Activated CD4-positive, alpha-beta T cell treated with anti-CD3 and anti-CD28 coated beads, Interleukin-2, amount 50 U/mL, for 24 hours (primary cell): ENCODE measurements around the gene SETD1A.
A peak's percentile ranks its signal among the peaks of the same experiment; 100 is the strongest.

ENCODE experiments used
- DNase-seq, 2 donors: peaks; one replicate each; pipeline ENCODE4 v3.0.0-alpha.2; 2020; ENCODE audit warnings: low read depth in 1 of 2, low spot score in 1 of 2

SETD1A gene

DNA sequence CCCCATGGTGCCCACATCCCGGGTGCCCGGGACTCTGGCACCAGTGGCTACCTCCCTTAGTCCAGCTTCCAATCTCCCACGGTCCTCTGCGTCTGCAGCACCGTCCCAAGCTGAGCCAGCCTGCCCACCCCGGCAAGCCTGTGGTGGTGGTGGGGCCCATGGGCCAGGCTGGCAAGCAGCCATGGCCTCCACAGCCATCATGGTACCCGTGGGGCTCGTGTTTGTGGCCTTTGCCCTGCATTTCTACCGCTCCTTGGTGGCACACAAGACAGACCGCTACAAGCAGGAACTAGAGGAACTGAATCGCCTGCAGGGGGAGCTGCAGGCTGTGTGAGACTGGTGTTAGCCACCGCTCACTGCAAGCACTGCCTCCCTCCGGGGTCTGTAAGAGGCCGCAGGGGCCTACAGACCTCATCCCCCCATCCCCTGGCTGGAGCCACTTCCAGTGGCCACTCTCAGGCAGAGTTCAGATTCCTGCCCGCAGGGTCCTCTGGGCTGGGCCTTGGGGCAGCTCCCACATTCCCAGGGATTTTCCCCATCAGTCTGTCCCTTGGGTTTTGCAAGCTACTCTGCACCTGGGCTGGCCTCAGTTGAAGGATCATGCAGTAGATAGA is 3.9 kb upstream of the SETD1A start:
- peak; percentile 32 to 37 for DNase-seq

GRCh38 chr16:30954993-30955392 is 2.6 kb upstream of the SETD1A start:
- no peak for DNase-seq

DNA sequence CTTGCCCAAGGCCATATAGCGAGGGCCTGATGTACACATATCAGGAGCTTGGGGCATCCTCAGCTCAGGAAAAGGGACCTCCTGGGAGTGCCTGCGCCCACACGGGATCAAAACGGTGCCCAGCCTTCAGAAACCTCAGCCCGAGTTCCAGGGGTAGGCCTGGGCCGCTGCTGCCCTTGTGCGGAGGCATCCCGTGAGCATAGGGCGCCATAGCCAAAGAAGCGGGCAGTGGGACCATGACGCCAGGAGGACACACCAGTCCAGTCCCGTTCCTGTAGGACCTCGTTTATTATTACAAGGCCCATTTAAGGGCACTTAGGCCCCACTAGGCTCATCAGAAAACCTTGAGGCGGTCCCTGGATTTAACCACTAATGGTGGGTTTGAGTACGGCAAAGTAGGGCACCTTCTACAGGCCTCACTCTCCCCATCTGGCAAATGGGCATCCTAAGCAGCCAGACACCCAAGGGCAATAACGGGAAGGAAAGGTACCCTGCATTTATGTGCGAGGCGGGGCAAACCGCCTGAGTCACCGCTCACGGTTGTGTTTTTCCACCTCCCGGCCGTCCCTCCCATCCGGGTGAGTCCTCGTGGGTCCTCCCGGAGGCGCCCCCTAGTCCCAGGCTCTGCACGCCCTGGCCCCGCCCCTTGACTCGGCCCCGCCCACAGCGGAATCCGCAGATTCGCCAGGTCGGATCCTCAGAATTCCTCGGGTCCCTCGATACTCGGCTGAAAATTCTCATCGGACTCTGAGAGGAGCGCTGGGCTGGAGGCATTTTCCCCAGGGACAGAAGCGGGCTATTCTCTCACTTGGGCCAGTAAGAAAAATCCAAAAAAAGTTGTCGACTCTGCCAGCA is 726 bp upstream of the SETD1A start:
- peak; percentile 85 to 90 for DNase-seq

- peak in 1 of 2 donors; percentile 21 for DNase-seq
Measured at GRCh38 chr16:30958175-30959079, 873 bp downstream of the SETD1A start.

GRCh38 chr16:30961384-30961783 is 3.8 kb downstream of the SETD1A start:
- no peak for DNase-seq

GRCh38 chr16:30963925-30964511 is 6.5 kb downstream of the SETD1A start:
- DNase-seq, result no peak

DNA sequence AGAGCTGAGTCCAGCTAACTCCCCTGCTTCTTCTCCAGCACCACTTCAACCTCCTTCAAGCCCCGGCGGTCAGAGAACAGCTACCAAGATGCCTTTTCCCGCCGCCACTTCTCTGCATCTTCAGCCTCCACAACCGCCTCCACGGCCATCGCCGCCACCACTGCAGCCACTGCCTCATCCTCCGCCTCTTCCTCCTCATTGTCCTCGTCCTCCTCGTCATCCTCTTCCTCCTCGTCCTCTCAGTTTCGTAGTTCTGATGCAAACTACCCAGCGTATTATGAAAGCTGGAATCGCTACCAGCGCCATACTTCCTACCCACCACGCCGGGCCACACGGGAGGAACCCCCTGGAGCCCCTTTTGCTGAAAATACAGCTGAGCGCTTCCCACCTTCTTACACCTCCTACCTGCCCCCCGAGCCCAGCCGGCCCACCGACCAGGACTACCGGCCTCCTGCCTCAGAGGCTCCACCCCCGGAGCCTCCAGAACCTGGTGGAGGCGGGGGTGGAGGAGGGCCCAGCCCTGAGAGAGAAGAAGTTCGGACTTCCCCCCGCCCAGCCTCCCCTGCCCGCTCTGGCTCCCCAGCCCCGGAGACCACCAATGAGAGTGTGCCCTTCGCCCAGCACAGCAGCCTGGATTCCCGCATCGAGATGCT is 7.1 kb downstream of the SETD1A start:
- DNase-seq, result no peak

DNA sequence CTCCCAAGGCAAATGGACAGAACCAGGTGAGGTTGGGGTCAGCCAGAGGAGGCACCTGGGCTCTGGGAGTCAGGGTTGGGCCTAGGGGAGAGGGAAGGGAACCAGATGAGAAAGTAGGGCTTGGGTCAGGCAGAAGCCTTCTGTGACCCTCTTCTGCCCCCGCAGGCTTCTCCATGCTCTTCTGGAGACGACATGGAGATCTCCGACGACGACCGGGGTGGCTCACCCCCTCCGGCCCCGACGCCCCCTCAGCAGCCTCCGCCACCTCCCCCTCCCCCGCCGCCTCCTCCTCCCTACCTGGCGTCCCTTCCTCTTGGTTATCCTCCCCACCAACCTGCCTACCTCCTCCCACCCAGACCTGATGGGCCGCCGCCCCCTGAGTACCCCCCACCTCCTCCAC is 7.9 kb downstream of the SETD1A start:
- DNase-seq, result no peak

- DNase-seq, result no peak
Measured at GRCh38 chr16:30966033-30966619, 8.6 kb downstream of the SETD1A start.

GRCh38 chr16:30967795-30968194 is 10.2 kb downstream of the SETD1A start:
- DNase-seq, result no peak

GRCh38 chr16:30969246-30969842 is 11.8 kb downstream of the SETD1A start:
- DNase-seq, result no peak

- DNase-seq, result no peak
Measured at GRCh38 chr16:30971298-30971697, 13.7 kb downstream of the SETD1A start.

- DNase-seq, result no peak
Measured at GRCh38 chr16:30972872-30973271, 15.3 kb downstream of the SETD1A start.

DNA sequence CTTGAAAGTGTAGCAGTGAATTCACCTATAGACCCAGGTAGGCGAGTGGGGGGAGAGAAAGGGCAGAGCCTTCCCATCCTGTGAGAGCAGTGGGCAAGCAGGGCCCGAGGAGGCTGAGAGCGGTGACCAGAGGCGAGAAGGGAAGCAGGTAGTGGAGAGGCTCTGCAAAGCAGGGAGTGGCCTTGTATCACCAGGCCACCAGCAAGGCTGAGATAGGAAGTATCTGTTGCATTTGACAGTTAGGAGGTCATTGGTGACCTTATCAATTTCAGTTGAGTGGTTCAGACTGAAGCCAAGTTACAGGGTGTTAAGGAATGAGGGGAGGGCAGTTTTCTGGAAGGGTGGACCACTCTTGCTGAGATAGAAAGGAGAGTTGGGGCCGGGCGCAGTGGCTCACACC is 16.8 kb downstream of the SETD1A start:
- no peak for DNase-seq

GRCh38 chr16:30976486-30976885 is 18.9 kb downstream of the SETD1A start:
- no peak for DNase-seq

DNA sequence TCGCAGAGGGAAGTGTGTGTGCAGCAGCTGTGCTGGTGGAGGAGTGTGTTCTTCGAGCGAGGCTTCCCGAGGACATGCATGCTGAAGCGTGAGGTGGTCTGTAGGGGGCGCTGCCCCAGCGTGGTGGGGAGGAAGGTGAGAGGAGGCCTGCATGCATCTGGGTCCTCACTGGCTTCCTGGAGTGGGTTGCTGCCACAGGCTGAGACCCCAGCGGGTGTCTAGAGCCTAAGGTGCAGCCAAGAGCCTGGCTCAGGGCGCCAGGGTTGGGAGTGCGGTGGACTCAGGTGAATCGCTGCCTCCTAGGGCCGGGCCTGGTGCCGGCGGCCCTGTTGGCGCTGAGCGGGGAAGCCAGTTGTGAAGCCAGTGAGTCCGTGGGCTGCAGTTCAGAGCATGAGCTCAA is 19.9 kb downstream of the SETD1A start:
- no peak for DNase-seq

DNA sequence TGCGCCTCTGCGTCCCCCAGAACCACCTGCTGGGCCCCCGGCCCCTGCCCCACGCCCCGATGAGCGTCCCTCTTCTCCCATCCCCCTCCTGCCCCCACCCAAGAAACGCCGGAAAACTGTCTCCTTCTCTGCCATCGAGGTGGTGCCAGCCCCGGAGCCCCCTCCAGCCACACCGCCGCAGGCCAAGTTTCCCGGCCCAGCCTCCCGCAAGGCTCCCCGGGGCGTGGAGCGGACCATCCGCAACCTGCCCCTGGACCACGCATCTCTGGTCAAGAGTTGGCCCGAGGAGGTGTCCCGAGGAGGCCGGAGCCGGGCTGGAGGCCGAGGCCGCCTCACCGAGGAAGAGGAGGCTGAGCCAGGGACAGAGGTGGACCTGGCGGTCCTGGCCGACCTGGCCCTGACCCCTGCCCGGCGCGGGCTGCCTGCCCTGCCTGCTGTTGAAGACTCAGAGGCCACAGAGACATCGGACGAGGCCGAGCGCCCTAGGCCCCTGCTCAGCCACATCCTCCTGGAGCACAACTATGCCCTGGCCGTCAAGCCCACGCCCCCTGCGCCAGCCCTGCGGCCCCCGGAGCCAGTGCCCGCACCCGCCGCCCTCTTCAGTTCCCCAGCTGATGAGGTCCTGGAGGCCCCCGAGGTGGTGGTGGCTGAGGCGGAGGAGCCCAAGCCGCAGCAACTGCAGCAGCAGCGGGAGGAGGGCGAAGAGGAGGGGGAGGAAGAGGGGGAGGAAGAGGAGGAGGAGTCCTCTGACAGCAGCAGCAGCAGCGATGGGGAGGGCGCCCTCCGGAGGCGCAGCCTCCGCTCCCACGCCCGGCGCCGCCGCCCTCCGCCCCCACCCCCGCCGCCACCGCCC is 21.8 kb downstream of the SETD1A start:
- no peak for DNase-seq

DNA sequence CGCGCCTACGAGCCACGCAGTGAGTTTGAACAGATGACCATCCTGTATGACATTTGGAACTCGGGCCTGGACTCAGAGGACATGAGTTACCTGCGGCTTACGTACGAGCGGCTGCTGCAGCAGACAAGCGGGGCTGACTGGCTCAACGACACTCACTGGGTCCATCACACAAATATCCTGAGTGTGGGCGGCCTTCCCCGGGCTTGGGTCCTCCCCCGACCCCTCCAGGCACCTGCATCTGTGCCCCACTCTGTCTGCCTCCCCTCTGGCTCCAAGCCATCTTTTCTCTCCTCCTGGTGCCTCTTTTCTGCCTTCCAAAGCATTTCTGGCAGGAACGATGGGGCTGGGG is 22.4 kb downstream of the SETD1A start:
- no peak for DNase-seq

GRCh38 chr16:30980434-30980833 is 22.9 kb downstream of the SETD1A start:
- no peak for DNase-seq
